Head of caudate nucleus (tissue), 42 donors: ENCODE data around the gene GNAS.

Experiments used
- DNase-seq, 42 donors: peaks; one replicate each; pipeline versions ENCODE4 v3.0.0 to v3.0.0-alpha.2; 2020 to 2021; ENCODE audit warnings: mixed read lengths in 7 of 42
- intact Hi-C: fragments of 100-400 bp; cut with DNase I; formaldehyde crosslinking; loops from one replicate; pipeline ENCODE4 v1.15.0; 2022

Gene GNAS

GRCh38 chr20:58874469-58874868, 22.0 kb downstream of the GNAS start:
- DNase-seq: no peak
- intact Hi-C loops: loop anchor here (5.0 to 10.0 kb wide), 5 partner anchors 110 to 620 kb away; partner anchors contain the start of gene NELFCD

- intact Hi-C loops: loop anchor here (10.0 kb wide), 4 partner anchors 110 to 620 kb away; partner anchors contain the start of gene NELFCD
- DNase-seq: no peak
These were observed 22.6 kb downstream of the GNAS start for GRCh38 chr20:58875111-58875510.

GRCh38 chr20:58875541-58876134, 23.1 kb downstream of the GNAS start:
- intact Hi-C loops: loop anchor here (10.0 kb wide), 4 partner anchors 109 to 619 kb away; partner anchors contain the start of gene NELFCD
- no peak for DNase-seq

GRCh38 chr20:58876437-58876836, 23.9 kb downstream of the GNAS start:
- DNase-seq: no peak
- intact Hi-C loops: loop anchor here (10.0 kb wide), 4 partner anchors 108 to 618 kb away; partner anchors contain the start of gene NELFCD

- no peak for DNase-seq
- intact Hi-C loops: loop anchor here (10.0 kb wide), 4 partner anchors 107 to 617 kb away; partner anchors contain the start of gene NELFCD
These were observed 24.8 kb downstream of the GNAS start for GRCh38 chr20:58877050-58877975.

- DNase-seq: no peak
- intact Hi-C loops: loop anchor here (10.0 kb wide), 4 partner anchors 107 to 617 kb away; partner anchors contain the start of gene NELFCD
These were observed 25.5 kb downstream of the GNAS start for GRCh38 chr20:58877976-58878360.

GRCh38 chr20:58878399-58878798, 25.9 kb downstream of the GNAS start:
- intact Hi-C loops: loop anchor here (10.0 kb wide), 4 partner anchors 106 to 616 kb away; partner anchors contain the start of gene NELFCD

GRCh38 chr20:58880441-58880840, 27.9 kb downstream of the GNAS start:
- intact Hi-C loops: no loop called here

More at GRCh38 chr20:58878399-58878798, 25.9 kb downstream of the GNAS start:
- DNase-seq: no peak

GRCh38 chr20:58880994-58881752, 28.7 kb downstream of the GNAS start:
- intact Hi-C loops: no loop called here
- no peak for DNase-seq

More at GRCh38 chr20:58880441-58880840, 27.9 kb downstream of the GNAS start:
- no peak for DNase-seq

GRCh38 chr20:58882704-58883089, 30.2 kb downstream of the GNAS start:
- intact Hi-C loops: no loop called here

GRCh38 chr20:58883241-58883691, 30.8 kb downstream of the GNAS start:
- intact Hi-C loops: no loop called here
- DNase-seq: no peak

More at GRCh38 chr20:58882704-58883089, 30.2 kb downstream of the GNAS start:
- no peak for DNase-seq

- no peak for DNase-seq
- intact Hi-C loops: no loop called here
These were observed 32.5 kb downstream of the GNAS start for GRCh38 chr20:58884966-58885365.

GRCh38 chr20:58886546-58886945, 34.0 kb downstream of the GNAS start:
- no peak for DNase-seq
- intact Hi-C loops: no loop called here

- intact Hi-C loops: no loop called here
- no peak for DNase-seq
These were observed 35.6 kb downstream of the GNAS start for GRCh38 chr20:58888103-58888502.

- intact Hi-C loops: no loop called here
- DNase-seq: peak in 38 of 42 donors; percentile 40 to 79 (median 63)
These were observed 36.2 kb downstream of the GNAS start for GRCh38 chr20:58888521-58889333.

- intact Hi-C loops: no loop called here
- no peak for DNase-seq
These were observed 36.8 kb downstream of the GNAS start for GRCh38 chr20:58889334-58889760.

GRCh38 chr20:58889798-58890517, 37.4 kb downstream of the GNAS start:
- no peak for DNase-seq
- intact Hi-C loops: loop anchor here (5.0 kb wide), 1 partner anchor 152 kb away; the partner anchor contains the start of gene PRELID3B
